Smooth muscle cell (in vitro differentiated cells): ENCODE measurements around the gene PRAMEF6. TPM values are rescaled to one million over a fixed set of nuclear protein-coding genes. Genes with fewer than 3 reads are reported as not detected.
"Not testable (repeated sequence)": the region's sequence is repeated elsewhere in the genome, so short reads cannot be mapped to it uniquely, and the experiment has no call there.

Experiments used
- DNase-seq: peaks from one replicate; lab custom pipeline; 2025; ENCODE audit not compliant: unreplicated experiment; lab: John Stamatoyannopoulos, UW
- H2AFZ ChIP-seq: fragments of 200-600 bp; sonication (generic); 2 replicates; pipeline ENCODE4 v1.6.0; 2016; ENCODE audit warnings: antibody characterized with exemption, low read depth, mild to moderate bottlenecking
- H3F3A ChIP-seq: fragments of 200-600 bp; sonication (generic); 2 replicates; pipeline ENCODE4 v1.6.0; 2017; ENCODE audit warnings: antibody characterized with exemption, low read depth
- H3K27ac ChIP-seq: fragments of 200-600 bp; sonication (generic); 2 replicates; pipeline ENCODE4 v1.5.1; 2016; ENCODE audit warnings: low read depth, mild to moderate bottlenecking
- H3K27me3 ChIP-seq: fragments of 200-600 bp; sonication (generic); 2 replicates; pipeline ENCODE4 v1.6.1; 2016; ENCODE audit warnings: low read depth, mild to moderate bottlenecking
- H3K36me3 ChIP-seq: fragments of 200-600 bp; sonication (generic); 2 replicates; pipeline ENCODE4 v1.5.1; 2016; ENCODE audit warnings: low read depth
- H3K4me1 ChIP-seq: fragments of 200-600 bp; sonication (generic); 2 replicates; pipeline ENCODE4 v1.5.1; 2016; ENCODE audit warnings: low read depth
- H3K4me2 ChIP-seq: fragments of 200-600 bp; sonication (generic); 2 replicates; pipeline ENCODE4 v1.6.0; 2016; ENCODE audit warnings: mild to moderate bottlenecking
- H3K4me3 ChIP-seq: fragments of 200-600 bp; sonication (generic); 2 replicates; pipeline ENCODE4 v1.5.1; 2016; ENCODE audit warnings: mild to moderate bottlenecking
- H3K79me2 ChIP-seq: fragments of 200-600 bp; sonication (generic); 2 replicates; pipeline ENCODE4 v1.6.0; 2016; ENCODE audit warnings: low read depth, mild to moderate bottlenecking
- H3K9ac ChIP-seq: fragments of 200-600 bp; sonication (generic); 2 replicates; pipeline ENCODE4 v1.6.0; 2016; ENCODE audit warnings: low read depth
- H3K9me3 ChIP-seq: fragments of 200-600 bp; sonication (generic); replicated peaks from 2 replicates; pipeline ENCODE4 v1.5.1; 2016; ENCODE audit warnings: low read depth
- H4K20me1 ChIP-seq: fragments of 200-600 bp; sonication (generic); 2 replicates; pipeline ENCODE4 v1.6.0; 2016; ENCODE audit warnings: low read depth
- WGBS: methylation state at CpG from one replicate; pipeline ENCODE4 v1.1.7; 2016; ENCODE audit warnings: low lambda C conversion rate; 5-methylcytosine and 5-hydroxymethylcytosine counted together
- polyA plus RNA-seq: library from polyadenylated mRNA; unstranded; fragments of >200 nt; fragmentation: Nextera tagmentation; extraction: Ambion mirVana; gene quantifications from 2 replicates; pipeline ENCODE4 v1.2.1, GENCODE V29; 2016
- total RNA-seq: library from RNA; depleted of rRNA; stranded (reverse); fragments of >200 nt; gene quantifications from 2 replicates; pipeline ENCODE4 v1.2.3, GENCODE V29; 2014

Gene PRAMEF6
- total RNA-seq (not detected in 2 replicates), polyA plus RNA-seq (not detected in 2 replicates)

- not testable (repeated sequence) for H3K27me3 ChIP-seq, H3K9ac ChIP-seq, H4K20me1 ChIP-seq, H2AFZ ChIP-seq, H3K4me3 ChIP-seq, H3K27ac ChIP-seq, H3K79me2 ChIP-seq, H3K4me2 ChIP-seq, H3K36me3 ChIP-seq, H3K9me3 ChIP-seq, H3F3A ChIP-seq, H3K4me1 ChIP-seq, DNase-seq
- 62% methylated on average over 4 of the region's 4 CpGs for WGBS
These were observed at the start of gene PRAMEF6 for GRCh38 chr1:12947480-12947879. Gene PRAMEF6, minus strand, starts transcription at chr1:12947580. Its CDS starts 5,062 bp downstream, at chr1:12942518.

DNA sequence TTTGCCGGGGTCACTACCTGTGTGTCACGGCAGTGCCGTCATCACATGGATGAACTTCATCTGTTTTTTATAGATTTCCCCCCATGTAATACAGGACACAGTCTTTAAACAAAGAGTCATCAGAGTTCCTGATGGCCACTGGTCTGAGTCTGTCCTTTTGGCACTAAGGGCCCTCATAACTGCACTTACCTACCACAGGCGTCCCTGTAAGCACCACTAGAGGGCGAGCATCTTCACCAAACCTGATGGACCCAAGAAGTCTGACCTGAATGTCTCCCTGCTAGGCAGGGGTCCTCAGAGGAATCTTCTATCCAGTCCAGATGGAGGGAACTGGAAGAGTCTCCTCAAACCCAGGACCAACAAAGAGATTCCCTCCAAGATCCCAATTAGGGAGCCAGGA is 23.0 kb downstream of the PRAMEF6 start:
- not testable (repeated sequence) for H2AFZ ChIP-seq, H3K4me1 ChIP-seq, H3K79me2 ChIP-seq, H3K27me3 ChIP-seq, H3K9me3 ChIP-seq, H3K4me3 ChIP-seq, DNase-seq, H3K36me3 ChIP-seq, H3K9ac ChIP-seq, H4K20me1 ChIP-seq, H3K4me2 ChIP-seq, H3F3A ChIP-seq, H3K27ac ChIP-seq
- 7% methylated on average over 2 of the region's 5 CpGs for WGBS

GRCh38 chr1:12921749-12922148 is 25.6 kb downstream of the PRAMEF6 start:
- DNase-seq, H3F3A ChIP-seq, H2AFZ ChIP-seq, H3K27ac ChIP-seq, H3K4me2 ChIP-seq, H3K79me2 ChIP-seq, H3K27me3 ChIP-seq, H3K4me1 ChIP-seq, H3K9ac ChIP-seq, H3K9me3 ChIP-seq, H4K20me1 ChIP-seq, H3K36me3 ChIP-seq, H3K4me3 ChIP-seq: not testable (repeated sequence)
- 72% methylated on average over 2 of the region's 2 CpGs for WGBS

- H4K20me1 ChIP-seq, H3K9me3 ChIP-seq, H3K27me3 ChIP-seq, H3K27ac ChIP-seq, DNase-seq, H3K79me2 ChIP-seq, H2AFZ ChIP-seq, H3F3A ChIP-seq, H3K4me3 ChIP-seq, H3K36me3 ChIP-seq, H3K4me2 ChIP-seq, H3K4me1 ChIP-seq, H3K9ac ChIP-seq: not testable (repeated sequence)
- no CpG with 5 or more reads among the region's 1 CpG for WGBS
These were observed 31.1 kb downstream of the PRAMEF6 start, which contains the start of gene PRAMEF7 for GRCh38 chr1:12916310-12916709. Gene PRAMEF7, plus strand, starts transcription at chr1:12916610. Its CDS starts 1,083 bp downstream, at chr1:12917693.

- WGBS = 86% methylated on average over 3 of the region's 5 CpGs
- not testable (repeated sequence) for H3K9ac ChIP-seq, H3K4me2 ChIP-seq, H3K79me2 ChIP-seq, H4K20me1 ChIP-seq, H3K27ac ChIP-seq, H2AFZ ChIP-seq, H3K36me3 ChIP-seq, H3K4me3 ChIP-seq, H3K9me3 ChIP-seq, H3K4me1 ChIP-seq, H3F3A ChIP-seq, DNase-seq, H3K27me3 ChIP-seq
These were observed 43.4 kb downstream of the PRAMEF6 start for GRCh38 chr1:12903793-12904572.

GRCh38 chr1:12899186-12899585 is 48.2 kb downstream of the PRAMEF6 start:
- H3K9ac ChIP-seq, H3K36me3 ChIP-seq, H3K79me2 ChIP-seq, H3K27ac ChIP-seq, H3K9me3 ChIP-seq, H3F3A ChIP-seq, H3K27me3 ChIP-seq, H3K4me2 ChIP-seq, DNase-seq, H4K20me1 ChIP-seq, H3K4me1 ChIP-seq, H2AFZ ChIP-seq, H3K4me3 ChIP-seq: not testable (repeated sequence)

- H4K20me1 ChIP-seq, H3K4me1 ChIP-seq, H3F3A ChIP-seq, H3K27me3 ChIP-seq, H3K9me3 ChIP-seq, H3K4me3 ChIP-seq, H3K4me2 ChIP-seq, H3K9ac ChIP-seq, DNase-seq, H3K36me3 ChIP-seq, H3K27ac ChIP-seq, H2AFZ ChIP-seq, H3K79me2 ChIP-seq: not testable (repeated sequence)
- WGBS = 38% methylated on average over 1 of the region's 1 CpG
These were observed 49.2 kb downstream of the PRAMEF6 start, which contains the start of gene PRAMEF10 for GRCh38 chr1:12898170-12898569. Gene PRAMEF10, minus strand, starts transcription at chr1:12898270. Its CDS starts 2,423 bp downstream, at chr1:12895847.
